ENCODE data around the gene MFRP.

Gene MFRP

DNA sequence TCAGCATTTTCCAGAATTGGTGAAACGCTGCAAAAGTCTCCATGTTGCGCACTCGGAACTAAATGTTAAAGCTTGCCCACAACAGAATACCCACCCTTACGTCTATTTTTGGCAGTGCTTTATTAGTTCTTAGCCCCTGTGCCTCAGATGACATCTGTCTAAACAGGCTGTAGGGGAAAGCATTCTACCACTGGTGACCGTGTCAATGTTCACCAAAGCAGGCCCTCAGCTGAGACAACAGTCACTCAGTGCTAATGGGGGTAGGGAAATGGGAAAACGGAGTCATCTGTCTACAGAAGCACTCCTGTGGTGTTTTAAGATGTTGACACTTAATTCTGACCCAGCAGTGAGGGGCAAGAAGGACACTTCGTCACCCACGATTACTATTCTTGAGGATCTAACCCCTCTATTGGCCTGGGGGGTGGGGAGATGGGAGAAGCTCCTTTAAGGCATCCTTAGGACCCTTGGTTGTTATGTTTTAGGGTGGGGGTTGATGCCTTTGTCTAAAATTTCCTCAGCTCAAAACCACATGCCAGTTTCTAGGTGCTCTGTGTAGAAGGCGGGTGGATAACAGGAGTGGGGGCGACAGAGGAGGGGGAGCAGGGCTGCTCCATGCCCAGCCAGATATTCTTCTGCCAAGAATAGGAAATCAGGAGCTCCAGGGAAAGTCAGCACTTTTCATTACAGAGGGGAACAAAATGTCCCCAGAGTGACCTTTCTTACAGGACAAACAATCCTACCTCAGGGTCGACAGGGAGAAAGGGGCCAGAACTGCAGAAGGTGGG lies 15.6 kb upstream of the MFRP start:
- TF ChIP-seq, protein P1, sequence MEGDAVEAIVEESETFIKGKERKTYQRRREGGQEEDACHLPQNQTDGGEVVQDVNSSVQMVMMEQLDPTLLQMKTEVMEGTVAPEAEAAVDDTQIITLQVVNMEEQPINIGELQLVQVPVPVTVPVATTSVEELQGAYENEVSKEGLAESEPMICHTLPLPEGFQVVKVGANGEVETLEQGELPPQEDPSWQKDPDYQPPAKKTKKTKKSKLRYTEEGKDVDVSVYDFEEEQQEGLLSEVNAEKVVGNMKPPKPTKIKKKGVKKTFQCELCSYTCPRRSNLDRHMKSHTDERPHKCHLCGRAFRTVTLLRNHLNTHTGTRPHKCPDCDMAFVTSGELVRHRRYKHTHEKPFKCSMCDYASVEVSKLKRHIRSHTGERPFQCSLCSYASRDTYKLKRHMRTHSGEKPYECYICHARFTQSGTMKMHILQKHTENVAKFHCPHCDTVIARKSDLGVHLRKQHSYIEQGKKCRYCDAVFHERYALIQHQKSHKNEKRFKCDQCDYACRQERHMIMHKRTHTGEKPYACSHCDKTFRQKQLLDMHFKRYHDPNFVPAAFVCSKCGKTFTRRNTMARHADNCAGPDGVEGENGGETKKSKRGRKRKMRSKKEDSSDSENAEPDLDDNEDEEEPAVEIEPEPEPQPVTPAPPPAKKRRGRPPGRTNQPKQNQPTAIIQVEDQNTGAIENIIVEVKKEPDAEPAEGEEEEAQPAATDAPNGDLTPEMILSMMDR (IDR thresholded peaks at IDR 0.05; ENCODE audit: control insufficient read depth, extremely low read depth, insufficient read depth) = no peak
- no peak for DNase-seq (ENCODE audit: low read depth)
- H3K4me3 ChIP-seq (ENCODE audit: low read depth, low read length) = 0 out of 2 replicates have a peak overlapping the region, but pooled peaks have one; percentile 9

- 0 out of 2 replicates have a peak overlapping the region, but pooled peaks have one; percentile 9 for H3K4me3 ChIP-seq (ENCODE audit: low read depth, low read length)
- peak; percentile 96 for DNase-seq (ENCODE audit: low read depth)
These were observed 14.7 kb upstream of the MFRP start for GRCh38 chr11:119361056-119361787.

GRCh38 chr11:119359365-119360214 lies 13.1 kb upstream of the MFRP start:
- no peak overlapping the region for H3K4me3 ChIP-seq (ENCODE audit: low read depth, low read length)
- TF ChIP-seq, protein P1 (IDR thresholded peaks at IDR 0.05; ENCODE audit: control insufficient read depth, extremely low read depth, insufficient read depth) = no peak
- DNase-seq (ENCODE audit: low read depth) = no peak

More at GRCh38 chr11:119361056-119361787, 14.7 kb upstream of the MFRP start:
- TF ChIP-seq, protein P1 (IDR thresholded peaks at IDR 0.05; ENCODE audit: control insufficient read depth, extremely low read depth, insufficient read depth) = no peak

DNA sequence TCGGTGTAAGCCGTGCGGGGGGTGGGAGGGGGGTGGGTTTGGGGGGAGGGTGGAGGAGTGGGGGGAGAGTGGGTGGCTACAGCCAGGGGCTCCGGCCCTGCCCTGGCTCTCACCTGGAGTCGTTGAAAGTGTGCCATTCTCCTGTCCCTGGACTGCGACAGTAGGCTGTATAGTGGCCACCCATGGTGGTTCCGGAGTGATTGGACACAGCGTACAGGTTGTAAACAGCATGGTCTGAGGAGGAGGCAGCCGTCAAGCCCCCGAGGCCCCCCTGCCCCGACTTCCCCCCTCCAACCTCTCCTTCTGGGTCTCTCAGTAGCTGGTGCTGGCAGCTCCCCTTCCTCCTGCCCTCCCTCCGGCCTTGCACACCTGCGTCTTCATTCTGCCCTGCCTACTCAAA lies 10.6 kb upstream of the MFRP start:
- no peak for DNase-seq (ENCODE audit: low read depth)
- H3K4me3 ChIP-seq (ENCODE audit: low read depth, low read length) = no peak overlapping the region
- TF ChIP-seq, protein P1 (IDR thresholded peaks at IDR 0.05; ENCODE audit: control insufficient read depth, extremely low read depth, insufficient read depth) = no peak

DNA sequence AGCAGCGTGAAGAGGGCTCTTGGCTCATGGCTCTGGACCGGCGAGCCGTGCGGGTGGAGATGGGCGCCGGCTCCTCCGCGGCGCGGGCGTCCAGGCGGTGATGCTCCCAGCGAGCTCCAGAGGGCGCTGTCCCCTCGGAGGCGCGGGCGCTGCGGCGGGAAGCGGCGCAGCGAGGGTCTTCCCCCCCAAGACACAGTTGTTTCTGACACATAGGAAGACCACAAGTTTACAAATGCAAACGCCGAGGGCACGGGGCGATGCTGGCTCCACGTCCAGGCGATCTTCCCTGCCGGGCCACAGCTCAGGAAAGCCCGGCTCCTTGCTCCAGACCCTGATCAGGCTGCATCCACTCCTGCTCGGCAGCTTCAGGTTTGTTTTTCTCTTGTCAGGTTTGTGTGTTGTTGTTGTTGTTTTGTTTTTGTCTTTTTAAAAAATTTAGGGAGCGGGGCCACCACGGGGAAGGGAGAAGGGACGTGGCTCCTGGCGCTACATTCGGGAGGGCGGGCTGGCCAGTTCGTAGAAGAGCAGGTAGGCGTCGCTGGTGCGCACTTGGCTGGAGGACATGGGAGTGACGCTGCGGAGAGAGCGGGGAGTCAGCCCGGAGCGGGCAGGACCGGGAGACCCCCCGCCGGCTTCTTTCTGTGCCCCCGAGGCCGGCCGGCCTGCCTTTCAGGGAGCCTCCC lies 10.0 kb upstream of the MFRP start:
- no peak for DNase-seq (ENCODE audit: low read depth)
- TF ChIP-seq, protein P1 (IDR thresholded peaks at IDR 0.05; ENCODE audit: control insufficient read depth, extremely low read depth, insufficient read depth) = peak; percentile 68
- no peak overlapping the region for H3K4me3 ChIP-seq (ENCODE audit: low read depth, low read length)
